Activated naive CD4-positive, alpha-beta T cell treated with anti-CD3 and anti-CD28 coated beads, Interleukin-2, amount 50 U/mL, for 24 hours (primary cell): Measurements from ENCODE around the gene SH2D6.
A peak's percentile ranks its signal among the peaks of the same experiment; 100 is the strongest.

ENCODE experiments used
- H3K27ac Mint-ChIP-seq: one replicate; pipeline ENCODE4 v1.8.0; 2021; ENCODE audit warnings: mild to moderate bottlenecking, mixed read lengths
- H3K27me3 Mint-ChIP-seq: one replicate; pipeline ENCODE4 v1.8.0; 2021; ENCODE audit warnings: mixed read lengths
- H3K36me3 Mint-ChIP-seq: one replicate; pipeline ENCODE4 v1.8.0; 2021; ENCODE audit warnings: mixed read lengths
- H3K4me1 Mint-ChIP-seq: one replicate; pipeline ENCODE4 v1.8.0; 2021; ENCODE audit warnings: mixed read lengths
- H3K4me3 Mint-ChIP-seq: one replicate; pipeline ENCODE4 v1.8.0; 2021; ENCODE audit warnings: mild to moderate bottlenecking, mixed read lengths
- H3K9me3 Mint-ChIP-seq: one replicate; pipeline ENCODE4 v1.8.0; 2021; ENCODE audit warnings: mixed read lengths

The SH2D6 gene

GRCh38 chr2:85428343-85428881, 9.9 kb downstream of the SH2D6 start:
- Mint-ChIP-seq H3K4me1 (no peaks in the 10 kb centered on the region), H3K4me3 (no peak overlapping the region), H3K36me3 (no peaks in the 10 kb centered on the region), H3K27me3 (no peaks in the 10 kb centered on the region), H3K27ac (no peak overlapping the region), H3K9me3 (no peaks in the 10 kb centered on the region)

- no peaks in the 10 kb centered on the region for H3K27me3 Mint-ChIP-seq
- H3K27ac Mint-ChIP-seq = no peak overlapping the region
- H3K4me1 Mint-ChIP-seq = no peaks in the 10 kb centered on the region
- no peak overlapping the region for H3K4me3 Mint-ChIP-seq
- no peaks in the 10 kb centered on the region for H3K36me3 Mint-ChIP-seq
- no peaks in the 10 kb centered on the region for H3K9me3 Mint-ChIP-seq
These were observed 10.9 kb downstream of the SH2D6 start for GRCh38 chr2:85429213-85429923.

DNA sequence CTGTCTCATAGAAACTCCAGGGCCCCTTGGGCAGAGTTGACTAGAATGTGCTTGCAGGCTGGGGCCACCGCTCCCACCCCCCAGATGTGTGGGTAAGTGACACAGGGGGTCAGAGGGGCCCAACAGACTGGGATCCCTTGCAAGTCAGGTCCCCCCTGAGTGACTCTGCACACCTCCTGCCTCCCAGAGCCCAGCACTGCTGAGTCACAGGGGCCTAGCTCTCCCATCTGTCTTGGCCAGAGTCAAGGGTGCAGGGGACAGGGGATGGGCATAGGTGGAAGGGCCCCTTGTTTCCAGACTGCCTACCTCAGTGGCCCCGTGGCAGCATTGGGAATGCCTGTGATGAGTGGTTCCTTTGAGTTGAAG, 11.4 kb downstream of the SH2D6 start:
- H3K27ac Mint-ChIP-seq = no peak overlapping the region

GRCh38 chr2:85430752-85431569, 12.4 kb downstream of the SH2D6 start:
- Mint-ChIP-seq H3K4me3 (no peak overlapping the region), H3K36me3 (no peaks in the 10 kb centered on the region), H3K27ac (no peak overlapping the region), H3K27me3 (no peaks in the 10 kb centered on the region), H3K9me3 (no peaks in the 10 kb centered on the region), H3K4me1 (no peaks in the 10 kb centered on the region)

More for the DNA sequence above, 11.4 kb downstream of the SH2D6 start:
- Mint-ChIP-seq H3K27me3 (no peaks in the 10 kb centered on the region), H3K36me3 (no peaks in the 10 kb centered on the region), H3K9me3 (no peaks in the 10 kb centered on the region), H3K4me3 (no peak overlapping the region), H3K4me1 (no peaks in the 10 kb centered on the region)

GRCh38 chr2:85431570-85432205, 13.2 kb downstream of the SH2D6 start:
- Mint-ChIP-seq H3K36me3 (no peaks in the 10 kb centered on the region), H3K27ac (no peak overlapping the region), H3K4me3 (no peak overlapping the region), H3K9me3 (no peaks in the 10 kb centered on the region), H3K27me3 (no peaks in the 10 kb centered on the region), H3K4me1 (no peaks in the 10 kb centered on the region)

DNA sequence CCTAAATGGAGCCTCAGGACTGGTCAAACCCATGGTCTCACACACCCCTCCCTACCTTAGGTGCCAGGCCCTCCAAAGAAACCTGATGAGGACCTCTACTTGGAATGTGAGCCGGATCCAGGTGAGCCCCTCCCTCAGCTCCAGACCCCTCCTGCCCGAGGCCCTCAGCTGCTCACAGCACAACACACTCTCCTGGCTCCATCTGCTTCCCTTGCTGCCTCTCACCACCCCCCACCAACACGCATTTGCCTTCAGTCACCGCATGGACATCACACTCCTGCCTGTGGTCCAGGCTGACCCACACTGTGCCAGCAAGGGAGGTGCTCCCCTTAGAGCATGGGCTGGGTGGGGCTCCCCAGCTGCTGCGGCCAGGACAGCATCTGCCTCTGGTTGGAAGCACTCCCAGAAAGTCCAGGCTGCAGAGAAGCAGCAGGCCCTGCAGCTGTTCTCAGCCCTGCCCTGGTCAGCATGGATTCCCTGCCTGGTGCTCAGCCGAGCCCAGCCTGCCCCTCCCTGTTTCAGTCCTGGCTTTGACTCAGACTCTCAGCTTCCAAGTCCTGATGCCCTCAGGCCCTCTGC, 15.1 kb downstream of the SH2D6 start:
- H3K9me3 Mint-ChIP-seq = no peaks in the 10 kb centered on the region

DNA sequence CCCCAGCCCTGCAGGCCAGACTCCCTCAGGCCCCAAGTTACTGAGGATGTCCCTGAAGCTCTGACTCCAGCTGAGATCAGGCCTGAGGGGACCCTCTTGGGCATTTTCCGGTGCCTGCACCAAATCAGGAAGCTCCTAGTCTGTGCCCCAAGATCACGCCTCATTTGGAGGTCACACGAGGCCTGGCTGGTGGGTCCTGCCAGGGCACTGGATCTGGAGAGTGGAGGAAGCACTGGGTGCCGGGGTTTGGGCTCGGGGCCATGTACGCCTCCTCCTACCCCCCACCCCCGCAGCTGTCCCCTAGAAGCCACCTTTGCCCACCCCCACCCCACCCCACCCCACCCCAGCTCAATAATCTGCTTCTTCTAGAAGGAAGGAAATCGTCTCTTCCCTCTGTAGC, 16.2 kb downstream of the SH2D6 start:
- H3K4me1 Mint-ChIP-seq = peaks cover 24% of the 10 kb centered on the region
- H3K9me3 Mint-ChIP-seq = no peaks in the 10 kb centered on the region
- H3K27ac Mint-ChIP-seq = no peak overlapping the region
- no peak overlapping the region for H3K4me3 Mint-ChIP-seq
- no peaks in the 10 kb centered on the region for H3K27me3 Mint-ChIP-seq
- no peaks in the 10 kb centered on the region for H3K36me3 Mint-ChIP-seq

More for the DNA sequence above, 15.1 kb downstream of the SH2D6 start:
- Mint-ChIP-seq H3K27ac (no peak overlapping the region), H3K4me3 (no peak overlapping the region), H3K27me3 (no peaks in the 10 kb centered on the region), H3K36me3 (no peaks in the 10 kb centered on the region), H3K4me1 (peaks cover 15% of the 10 kb centered on the region)

DNA sequence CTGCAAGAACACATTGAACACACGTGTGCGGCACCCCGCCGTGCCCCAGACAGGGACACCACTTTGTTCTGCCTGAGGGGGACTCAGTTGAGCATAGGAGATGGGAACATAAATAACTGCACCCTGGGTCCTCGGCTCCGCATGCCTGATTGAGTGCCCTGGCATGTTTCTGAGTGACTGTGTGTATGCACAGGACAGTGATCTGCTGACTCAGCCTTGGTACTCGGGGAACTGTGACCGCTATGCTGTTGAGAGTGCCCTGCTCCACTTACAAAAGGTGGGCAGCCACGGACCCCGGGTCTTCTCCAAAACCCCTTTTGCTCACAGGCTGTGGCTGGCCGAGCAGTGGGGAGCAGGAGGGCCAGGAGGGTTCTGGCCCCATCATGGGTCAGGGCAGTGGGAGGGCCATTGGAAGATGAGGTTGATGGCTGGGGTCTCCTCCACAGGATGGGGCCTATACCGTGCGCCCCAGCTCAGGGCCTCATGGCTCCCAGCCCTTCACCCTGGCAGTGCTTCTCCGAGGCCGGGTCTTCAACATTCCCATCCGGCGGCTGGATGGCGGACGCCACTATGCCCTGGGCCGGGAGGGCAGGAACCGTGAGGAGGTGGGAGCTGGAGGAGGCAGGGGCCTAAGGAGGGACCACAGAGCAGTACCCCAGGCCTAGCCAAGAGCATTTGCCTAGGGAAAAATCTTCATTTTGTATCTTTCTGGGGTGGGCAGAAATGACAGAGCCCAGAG, 16.9 kb downstream of the SH2D6 start:
- Mint-ChIP-seq H3K27ac (no peak overlapping the region), H3K36me3 (no peaks in the 10 kb centered on the region), H3K9me3 (no peaks in the 10 kb centered on the region), H3K27me3 (no peaks in the 10 kb centered on the region), H3K4me1 (peaks cover 29% of the 10 kb centered on the region), H3K4me3 (no peak overlapping the region)

DNA sequence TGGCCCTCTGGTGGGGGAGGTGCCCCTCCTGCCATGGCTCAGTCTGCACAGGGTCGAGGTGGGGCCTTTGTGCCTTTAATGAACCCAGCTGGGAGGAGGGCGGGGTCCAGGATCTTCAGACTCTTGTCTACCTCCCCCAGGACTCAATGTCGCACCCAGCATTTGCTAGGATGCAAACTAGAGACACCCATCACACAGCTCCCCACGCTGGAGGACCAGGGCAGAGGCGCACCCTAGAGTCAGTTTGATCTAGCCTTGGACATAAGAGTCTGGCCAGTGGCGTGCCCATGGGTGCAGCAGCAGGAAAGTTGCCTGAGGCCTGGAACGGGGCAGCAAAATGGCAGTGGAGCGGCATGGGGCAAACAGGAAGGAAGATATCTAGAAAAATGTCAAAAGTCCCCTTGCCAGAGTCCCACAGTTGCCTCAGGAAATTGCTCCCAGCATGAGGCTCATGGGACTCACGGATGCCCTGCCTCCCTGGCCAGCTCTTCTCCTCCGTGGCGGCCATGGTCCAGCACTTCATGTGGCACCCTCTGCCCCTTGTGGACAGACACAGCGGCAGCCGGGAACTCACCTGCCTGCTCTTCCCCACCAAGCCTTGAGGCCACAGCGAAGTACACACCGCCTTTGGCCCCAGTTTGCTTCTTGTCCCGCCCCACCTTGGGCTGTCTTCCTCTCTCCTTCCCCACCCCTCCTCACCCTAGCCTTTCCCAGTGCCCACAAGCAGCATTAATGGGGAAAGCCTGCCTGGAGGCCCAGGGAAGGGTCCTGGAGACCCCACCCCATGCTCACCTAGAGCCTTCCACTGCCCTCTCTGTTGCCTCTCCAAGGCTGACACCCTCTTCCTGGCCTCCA, 17.7 kb downstream of the SH2D6 start:
- Mint-ChIP-seq H3K27me3 (no peaks in the 10 kb centered on the region), H3K27ac (peak overlapping the region; percentile 99), H3K4me1 (peaks cover 29% of the 10 kb centered on the region), H3K4me3 (peak overlapping the region; percentile 2), H3K36me3 (no peaks in the 10 kb centered on the region), H3K9me3 (no peaks in the 10 kb centered on the region)

DNA sequence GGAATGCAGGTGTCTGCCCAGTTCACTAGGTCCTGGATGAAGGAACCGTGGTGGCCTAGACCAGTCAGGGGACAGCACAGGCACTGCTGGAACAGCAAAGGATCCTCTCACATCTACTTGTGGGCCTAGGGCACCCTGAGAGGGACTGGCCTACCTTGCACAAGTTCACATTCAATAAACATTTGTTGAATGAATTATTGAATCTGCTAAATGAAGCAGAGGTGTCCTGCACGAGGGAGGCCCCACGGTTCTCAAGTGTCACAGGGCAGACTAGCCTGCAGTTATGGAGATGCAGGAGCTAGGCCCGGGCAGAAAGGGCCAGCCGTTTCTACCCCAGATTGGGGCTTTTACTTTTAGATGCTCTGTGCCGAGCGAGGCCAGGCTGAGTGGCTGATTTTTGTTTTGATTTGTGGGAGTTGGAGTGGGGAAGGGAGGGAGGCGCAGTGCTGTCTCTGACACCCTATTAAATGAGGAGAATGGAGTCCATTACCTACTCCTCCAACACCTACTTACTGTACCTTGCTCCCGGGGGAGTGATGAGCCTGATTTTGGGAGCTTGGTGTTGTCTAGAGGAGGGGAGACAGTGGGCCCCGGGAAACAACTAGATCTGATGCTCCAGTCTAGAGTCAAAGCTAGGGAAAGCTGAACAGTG, 18.4 kb downstream of the SH2D6 start:
- H3K4me1 Mint-ChIP-seq = peaks cover 29% of the 10 kb centered on the region
- peak overlapping the region; percentile 99 for H3K27ac Mint-ChIP-seq
- no peaks in the 10 kb centered on the region for H3K36me3 Mint-ChIP-seq
- H3K9me3 Mint-ChIP-seq = no peaks in the 10 kb centered on the region
- H3K4me3 Mint-ChIP-seq = peak overlapping the region; percentile 84
- no peaks in the 10 kb centered on the region for H3K27me3 Mint-ChIP-seq

DNA sequence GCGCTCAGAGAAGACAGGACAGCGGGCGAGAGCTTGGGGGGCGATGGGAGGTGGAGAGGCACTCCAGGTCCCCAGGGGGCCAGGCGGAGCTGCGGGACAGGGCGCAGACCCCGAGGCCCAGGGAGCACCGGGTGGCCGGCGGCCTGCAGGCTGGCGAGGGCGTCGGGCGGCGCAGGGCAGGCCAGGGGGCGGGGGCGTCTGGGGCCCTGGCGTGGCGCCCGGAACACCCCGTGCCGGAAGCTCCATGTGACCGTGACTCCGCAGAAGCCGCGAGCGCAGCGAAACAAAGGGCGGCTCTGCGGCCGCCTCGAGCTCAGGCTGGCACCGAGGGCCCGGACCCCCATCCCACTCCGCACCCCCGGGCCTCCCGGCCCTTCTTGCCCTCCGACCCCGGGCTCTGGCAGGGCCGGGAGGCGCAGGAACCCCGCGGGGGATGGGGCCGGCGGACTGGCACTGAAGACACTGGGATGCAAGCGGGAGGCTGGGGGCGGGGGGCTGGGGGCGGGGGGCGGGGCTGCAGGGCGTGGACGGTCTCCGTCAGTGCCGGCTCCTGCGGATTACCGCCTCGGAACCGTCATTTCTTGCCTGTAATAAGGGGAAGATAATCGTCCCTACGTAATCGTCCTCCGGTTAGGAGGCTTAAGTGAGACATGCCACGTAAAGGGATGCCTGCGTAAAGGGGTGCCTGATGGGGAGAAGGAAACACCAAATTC, 19.1 kb downstream of the SH2D6 start:
- Mint-ChIP-seq H3K36me3 (no peaks in the 10 kb centered on the region), H3K9me3 (no peaks in the 10 kb centered on the region), H3K4me1 (peaks cover 29% of the 10 kb centered on the region)

DNA sequence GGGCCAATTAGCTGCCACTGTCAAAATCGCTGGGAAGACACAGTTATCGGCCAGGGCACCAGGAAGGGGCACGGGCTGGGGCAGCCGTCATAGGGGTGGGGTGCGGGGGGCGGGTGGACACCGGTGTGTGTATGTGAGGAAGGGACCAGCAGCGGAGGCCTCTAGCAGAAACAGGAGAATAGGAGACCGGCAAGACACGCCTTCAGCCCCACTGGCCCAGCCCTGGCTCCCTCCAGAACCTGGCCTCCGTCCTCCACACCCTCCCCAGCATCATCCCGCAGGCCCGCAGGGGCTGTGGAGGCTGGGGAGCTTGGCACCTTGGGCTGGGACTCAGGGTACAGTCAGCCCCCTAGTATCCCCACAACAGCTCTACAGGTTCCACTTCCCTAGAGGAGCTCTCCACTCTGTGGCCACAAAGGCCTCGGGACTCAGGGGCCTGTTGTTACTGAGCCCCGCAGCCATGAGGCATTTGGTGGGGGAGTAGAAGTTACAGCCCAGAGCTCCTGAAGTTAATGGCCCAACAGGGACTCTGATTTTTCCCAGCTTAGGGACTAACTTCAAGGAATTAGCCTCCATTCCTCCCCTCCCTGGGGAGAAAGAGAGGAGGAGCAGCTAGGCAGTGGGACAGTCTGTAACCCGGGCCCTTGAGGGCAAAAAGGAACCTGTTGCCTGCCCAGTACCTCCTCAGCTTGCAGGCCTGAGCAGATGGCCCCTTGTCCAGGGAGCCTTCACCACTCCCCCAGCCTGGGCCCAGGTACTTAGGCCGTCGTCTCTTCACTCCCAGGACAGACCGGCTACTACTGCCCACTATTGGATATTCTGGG, 19.9 kb downstream of the SH2D6 start:
- Mint-ChIP-seq H3K4me1 (peaks cover 29% of the 10 kb centered on the region), H3K36me3 (no peaks in the 10 kb centered on the region), H3K9me3 (no peaks in the 10 kb centered on the region)

More for the DNA sequence above, 19.1 kb downstream of the SH2D6 start:
- peak overlapping the region; percentile 99 for H3K27ac Mint-ChIP-seq
- no peaks in the 10 kb centered on the region for H3K27me3 Mint-ChIP-seq
- peak overlapping the region; percentile 91 for H3K4me3 Mint-ChIP-seq

GRCh38 chr2:85439025-85439472, 20.5 kb downstream of the SH2D6 start:
- Mint-ChIP-seq H3K27ac (peak overlapping the region; percentile 41), H3K36me3 (no peaks in the 10 kb centered on the region), H3K4me1 (peaks cover 29% of the 10 kb centered on the region), H3K27me3 (no peaks in the 10 kb centered on the region), H3K4me3 (peak overlapping the region; percentile 30), H3K9me3 (no peaks in the 10 kb centered on the region)

More for the DNA sequence above, 19.9 kb downstream of the SH2D6 start:
- Mint-ChIP-seq H3K27ac (peak overlapping the region; percentile 93), H3K27me3 (no peaks in the 10 kb centered on the region), H3K4me3 (peak overlapping the region; percentile 91)
